ENCODE measurements around the gene SLC25A12. TPM values are rescaled to one million over a fixed set of nuclear protein-coding genes. Genes with fewer than 3 reads are reported as not detected.
"Not testable (repeated sequence)": the region's sequence is repeated elsewhere in the genome, so short reads cannot be mapped to it uniquely, and the experiment has no call there.

The SLC25A12 gene
- total RNA-seq, 1 experiment from 2014 or later = 23.6 TPM

DNA sequence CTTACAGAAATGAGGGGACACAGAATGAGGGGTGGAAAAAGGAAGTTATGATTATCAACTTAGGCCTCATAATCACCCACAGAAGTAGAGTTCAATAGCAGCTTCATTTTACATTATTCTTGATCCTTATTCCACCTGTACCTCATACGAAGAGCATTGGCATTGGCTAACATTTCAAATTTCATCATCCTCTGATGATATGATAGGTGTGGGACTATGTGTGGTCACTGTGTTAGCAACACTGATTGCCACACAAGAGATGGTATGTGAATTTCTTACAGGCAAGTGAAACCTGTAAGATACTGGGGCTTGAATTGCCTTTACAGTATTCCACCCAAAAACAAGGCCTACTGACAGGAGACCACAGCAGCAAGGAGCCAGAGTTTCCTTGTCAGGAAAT is 14.2 kb upstream of the SLC25A12 start:
- H3K36me3 ChIP-seq = no peaks in the 10 kb centered on the region
- no peak for DNase-seq
- no peaks in the 10 kb centered on the region for H3K27me3 ChIP-seq
- H3K4me3 ChIP-seq = no peak overlapping the region
- no peaks in the 10 kb centered on the region for H3K9me3 ChIP-seq (replicated peaks)
- no peaks in the 10 kb centered on the region for H3K4me1 ChIP-seq
- H3K27ac ChIP-seq = no peak overlapping the region

DNA sequence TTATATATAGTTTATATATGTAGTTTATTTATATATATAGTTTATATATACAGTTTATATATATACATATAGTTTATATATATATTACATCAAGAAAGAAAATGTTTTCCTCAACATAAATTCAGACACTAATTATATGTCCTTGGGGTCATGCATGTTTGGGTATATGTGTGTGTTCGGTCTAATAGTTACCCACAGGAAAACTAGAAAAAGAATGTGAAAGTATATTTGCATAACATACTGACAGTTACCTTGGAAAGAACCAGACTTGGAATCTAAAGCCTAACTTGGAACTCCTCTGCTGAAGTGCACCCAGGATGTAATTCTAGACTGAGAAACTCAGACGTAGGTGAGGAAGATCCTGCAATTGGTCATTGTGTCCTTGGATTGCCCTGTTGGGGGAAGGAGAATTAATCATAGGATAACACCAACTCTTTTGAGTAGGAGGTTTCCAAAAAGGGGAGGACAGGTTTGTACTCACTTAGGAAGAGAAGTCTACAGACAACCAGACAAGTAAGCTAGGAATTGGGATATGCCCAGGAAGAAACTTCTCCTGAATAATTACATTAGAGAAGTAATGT is 8.9 kb upstream of the SLC25A12 start:
- no peaks in the 10 kb centered on the region for H3K4me1 ChIP-seq
- H3K4me3 ChIP-seq = no peak overlapping the region
- H3K27me3 ChIP-seq = no peaks in the 10 kb centered on the region
- H3K9me3 ChIP-seq (replicated peaks) = peaks cover 3% of the 10 kb centered on the region
- H3K36me3 ChIP-seq = no peaks in the 10 kb centered on the region
- H3K27ac ChIP-seq = no peak overlapping the region
- DNase-seq = no peak

DNA sequence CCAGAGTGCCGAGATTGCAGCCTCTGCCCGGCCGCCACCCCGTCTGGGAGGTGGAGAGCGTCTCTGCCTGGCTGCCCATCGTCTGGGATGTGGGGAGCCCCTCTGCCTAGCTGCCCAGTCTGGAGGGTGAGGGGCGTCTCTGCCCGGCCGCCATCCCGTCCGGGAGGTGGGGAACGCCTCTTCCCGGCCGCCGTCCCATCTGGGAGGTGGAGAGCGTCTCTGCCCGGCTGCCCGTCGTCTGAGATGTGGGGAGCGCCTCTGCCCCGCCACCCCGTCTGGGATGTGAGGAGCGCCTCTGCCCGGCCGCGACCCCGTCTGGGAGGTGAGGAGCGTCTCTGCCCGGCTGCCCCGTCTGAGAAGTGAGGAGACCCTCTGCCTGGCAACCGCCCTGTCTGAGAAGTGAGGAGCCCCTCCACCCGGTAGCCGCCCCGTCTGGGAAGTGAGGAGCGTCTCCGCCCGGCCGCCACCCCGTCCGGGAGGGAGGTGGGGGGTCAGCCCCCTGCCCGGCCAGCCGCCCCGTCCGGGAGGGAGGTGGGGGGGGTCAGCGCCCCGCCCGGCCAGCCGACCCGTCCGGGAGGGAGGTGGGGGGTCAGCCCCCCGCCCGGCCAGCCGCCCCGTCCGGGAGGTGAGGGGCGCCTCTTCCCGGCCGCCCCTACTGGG is 5.7 kb upstream of the SLC25A12 start:
- H3K27ac ChIP-seq; DNase-seq; H3K36me3 ChIP-seq; H3K9me3 ChIP-seq (replicated peaks); H3K4me1 ChIP-seq; H3K4me3 ChIP-seq; H3K27me3 ChIP-seq: not testable (repeated sequence)

DNA sequence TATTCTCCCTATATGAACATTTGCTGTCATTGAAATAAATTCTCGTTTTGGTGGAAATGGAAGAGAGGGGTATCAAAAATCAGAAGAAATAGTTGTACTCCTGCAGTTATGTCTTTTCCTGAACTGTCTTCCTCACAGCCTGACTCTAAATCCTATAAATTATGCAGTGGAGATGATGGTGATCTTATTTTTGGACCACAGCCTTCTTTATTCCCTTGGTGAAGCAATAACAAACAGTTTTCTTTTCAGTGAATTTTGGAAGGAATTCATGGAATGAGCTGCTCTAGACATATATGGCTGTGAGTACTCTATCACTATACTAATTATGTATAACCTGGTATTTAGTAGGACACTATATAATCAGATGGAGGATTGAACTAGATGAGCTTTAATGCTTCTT is 1.7 kb upstream of the SLC25A12 start:
- Histone ChIP-seq H3K27me3 (no peaks in the 10 kb centered on the region), H3K36me3 (no peaks in the 10 kb centered on the region), H3K9me3 (replicated peaks) (peaks cover 3% of the 10 kb centered on the region), H3K27ac (no peak overlapping the region), H3K4me3 (no peak overlapping the region), H3K4me1 (no peaks in the 10 kb centered on the region; the same call in 1 of the 2 replicates)
- DNase-seq = no peak

DNA sequence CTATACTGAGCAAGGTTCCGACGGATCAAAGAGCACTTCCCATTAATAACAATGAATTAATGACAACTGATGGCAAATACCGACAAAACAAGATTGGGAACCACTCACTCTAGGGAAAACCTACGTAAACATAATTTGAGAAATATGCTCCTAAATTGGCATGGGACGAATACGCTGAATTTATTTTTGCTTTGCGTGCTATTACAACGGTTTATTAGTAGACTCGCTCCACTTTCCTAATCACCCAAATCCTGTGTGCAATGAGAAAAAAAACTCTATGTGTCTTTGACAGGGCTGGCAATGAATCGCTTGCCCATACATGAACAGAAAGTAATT is 536 bp upstream of the SLC25A12 start:
- no peaks in the 10 kb centered on the region for H3K27me3 ChIP-seq
- peak overlapping the region; percentile 49 for H3K27ac ChIP-seq
- H3K4me1 ChIP-seq = no peaks in the 10 kb centered on the region; the same call in 1 of the 2 replicates
- peaks cover 3% of the 10 kb centered on the region for H3K9me3 ChIP-seq (replicated peaks)
- H3K36me3 ChIP-seq = no peaks in the 10 kb centered on the region
- H3K4me3 ChIP-seq = peak overlapping the region; percentile 82
- no peak for DNase-seq

DNA sequence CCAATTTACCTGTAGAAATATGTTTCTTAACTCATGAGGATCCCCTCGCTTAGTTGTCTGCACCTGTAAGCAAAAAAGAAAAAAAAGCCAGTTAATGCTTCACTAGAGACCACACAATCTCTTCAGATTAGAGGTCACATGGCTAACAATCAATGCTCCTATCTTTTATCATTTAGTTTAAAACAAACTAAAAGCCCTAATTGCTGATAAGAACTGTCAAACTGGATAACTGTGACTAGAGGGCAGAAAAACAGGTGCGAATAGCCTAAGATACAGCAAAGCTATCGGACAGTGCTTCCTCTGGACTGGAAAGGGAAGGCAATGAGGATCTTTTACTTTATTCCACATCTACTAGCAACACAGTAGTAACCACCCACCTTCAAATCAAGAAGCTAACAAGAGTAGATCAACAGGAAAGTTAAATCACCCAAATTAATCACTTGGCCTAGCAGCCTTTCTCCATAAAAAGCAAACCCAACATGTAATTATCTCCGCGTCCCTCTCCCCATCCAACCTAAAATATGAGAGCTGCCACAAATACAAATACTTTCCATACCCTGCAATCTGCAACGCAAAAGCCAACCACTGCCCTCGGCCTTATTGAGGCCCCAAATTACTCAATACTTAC is 734 bp downstream of the SLC25A12 start:
- Histone ChIP-seq H3K9me3 (replicated peaks) (peaks cover under 1% of the 10 kb centered on the region; the same call in 1 of the 2 replicates), H3K27me3 (no peaks in the 10 kb centered on the region), H3K4me3 (peak overlapping the region; percentile 82), H3K27ac (peak overlapping the region; percentile 49; the same call in 1 of the 2 replicates), H3K4me1 (no peaks in the 10 kb centered on the region; the same call in 1 of the 2 replicates), H3K36me3 (no peaks in the 10 kb centered on the region)
- peak in 1 of 2 experiments; percentile 8 for DNase-seq

DNA sequence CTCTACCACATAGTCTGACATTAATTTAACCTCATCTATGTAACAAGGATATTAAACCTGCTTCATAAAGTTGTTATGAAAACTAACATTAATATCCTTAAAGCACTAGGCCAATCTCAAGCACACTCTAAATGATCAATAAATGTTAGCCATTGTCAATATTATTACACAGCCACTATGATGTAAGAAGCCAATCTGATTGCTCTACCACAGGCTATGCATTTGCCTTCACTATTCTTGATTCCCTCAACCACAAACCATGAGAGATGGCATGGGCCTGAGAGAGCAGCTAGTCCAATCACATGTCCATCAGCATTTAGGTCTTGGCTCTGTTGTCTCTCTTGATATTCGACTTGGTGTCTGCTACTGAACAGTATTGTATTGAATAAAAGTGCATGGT is 4.2 kb downstream of the SLC25A12 start:
- Histone ChIP-seq H3K27me3 (no peaks in the 10 kb centered on the region), H3K4me3 (no peak overlapping the region), H3K4me1 (no peaks in the 10 kb centered on the region; the same call in 1 of the 2 replicates), H3K27ac (no peak overlapping the region), H3K9me3 (replicated peaks) (no peaks in the 10 kb centered on the region), H3K36me3 (peaks cover 4% of the 10 kb centered on the region; the same call in 1 of the 2 replicates)
- no peak for DNase-seq

DNA sequence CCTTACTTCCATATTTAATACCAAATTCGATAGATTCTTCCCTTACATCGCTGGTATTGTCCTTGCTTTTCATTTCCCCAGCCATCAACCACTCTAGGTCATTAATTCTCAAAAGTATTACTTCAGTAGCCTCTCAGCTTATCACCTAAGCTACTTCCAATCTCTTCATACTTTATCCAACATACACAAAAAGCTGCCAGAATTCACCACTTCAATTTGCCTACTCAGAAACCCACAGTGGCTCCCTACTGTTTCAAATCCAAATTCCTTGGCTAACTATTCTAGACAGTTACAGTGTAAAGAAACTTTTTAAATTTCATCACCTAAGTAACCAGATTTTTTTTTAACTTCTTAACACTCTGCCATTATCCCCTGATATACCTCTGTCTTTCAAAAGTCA is 4.7 kb downstream of the SLC25A12 start:
- Histone ChIP-seq H3K9me3 (replicated peaks) (no peaks in the 10 kb centered on the region), H3K27ac (no peak overlapping the region), H3K4me1 (no peaks in the 10 kb centered on the region; the same call in 1 of the 2 replicates), H3K4me3 (no peak overlapping the region), H3K36me3 (peaks cover 4% of the 10 kb centered on the region; the same call in 1 of the 2 replicates), H3K27me3 (no peaks in the 10 kb centered on the region)
- no peak for DNase-seq

DNA sequence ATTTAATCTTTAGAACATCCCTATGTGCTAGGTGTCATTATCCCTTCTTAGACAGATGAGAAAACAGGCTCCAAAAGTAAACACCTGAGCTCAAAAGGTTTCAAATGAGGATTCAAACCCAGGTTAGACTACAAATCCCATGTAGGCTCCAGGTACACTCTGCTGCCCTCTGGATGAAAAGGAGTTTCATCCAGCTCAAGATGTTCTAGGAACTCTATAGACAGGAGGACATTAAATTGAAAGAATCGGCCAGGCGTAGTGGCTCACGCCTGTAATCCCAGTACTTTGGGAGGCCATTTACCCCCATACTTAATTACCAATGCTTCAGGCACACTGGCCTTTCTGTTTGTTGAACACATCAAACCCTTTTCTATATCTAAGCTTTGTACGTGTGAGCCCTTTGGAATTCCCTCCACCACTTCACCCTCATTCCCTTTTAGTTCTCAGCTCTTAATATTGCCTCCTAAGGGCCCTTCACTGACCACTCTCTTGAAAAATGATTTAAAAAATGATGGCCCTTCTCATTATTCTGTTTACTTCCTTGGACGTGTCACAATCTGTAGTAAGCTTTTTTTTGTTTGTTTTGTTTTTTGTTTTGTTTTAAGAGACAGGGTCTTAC is 10.7 kb downstream of the SLC25A12 start:
- Histone ChIP-seq H3K27me3 (no peaks in the 10 kb centered on the region), H3K36me3 (peaks cover 7% of the 10 kb centered on the region; the same call in 1 of the 2 replicates), H3K27ac (no peak overlapping the region), H3K9me3 (replicated peaks) (no peaks in the 10 kb centered on the region; the same call in 1 of the 2 replicates), H3K4me3 (no peak overlapping the region), H3K4me1 (no peaks in the 10 kb centered on the region; the same call in 1 of the 2 replicates)
- DNase-seq = no peak

DNA sequence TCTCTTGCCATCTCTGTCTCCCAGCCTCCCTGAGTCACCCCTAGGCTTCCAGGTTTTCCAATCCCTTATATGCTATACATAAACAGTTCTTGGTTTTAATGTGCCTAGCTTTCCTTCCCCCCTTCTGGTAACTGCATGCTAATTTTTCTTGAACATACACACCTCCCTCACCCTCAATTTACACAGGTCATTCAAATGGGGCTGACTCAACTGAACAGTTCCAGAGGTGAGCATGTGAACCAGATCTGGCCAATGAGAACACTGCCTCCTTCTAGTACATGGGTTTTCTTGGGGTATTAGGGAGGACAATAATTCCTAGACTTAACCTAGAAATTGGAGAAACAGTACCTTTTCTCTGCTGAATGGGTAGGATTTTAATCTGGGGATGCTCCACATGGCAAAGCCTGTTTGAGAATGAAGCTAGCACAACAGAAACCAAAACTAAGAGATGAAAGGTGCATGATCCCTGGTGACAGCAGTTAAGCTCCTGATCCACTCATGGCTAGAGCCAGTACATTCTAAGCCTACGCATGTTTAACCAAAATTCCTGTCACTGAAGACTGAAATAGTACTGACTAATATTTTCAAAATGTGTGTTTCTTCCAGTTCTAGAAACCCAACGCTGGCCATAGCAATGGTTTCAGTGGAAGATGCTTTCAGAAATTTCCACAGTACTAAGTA is 11.8 kb downstream of the SLC25A12 start:
- no peak overlapping the region for H3K27ac ChIP-seq
- H3K4me3 ChIP-seq = no peak overlapping the region
- H3K27me3 ChIP-seq = no peaks in the 10 kb centered on the region
- H3K36me3 ChIP-seq = peaks cover 11% of the 10 kb centered on the region; the same call in 1 of the 2 replicates
- H3K9me3 ChIP-seq (replicated peaks) = no peaks in the 10 kb centered on the region; the same call in 1 of the 2 replicates
- DNase-seq = no peak
- peaks cover 5% of the 10 kb centered on the region; the same call in 1 of the 2 replicates for H3K4me1 ChIP-seq

DNA sequence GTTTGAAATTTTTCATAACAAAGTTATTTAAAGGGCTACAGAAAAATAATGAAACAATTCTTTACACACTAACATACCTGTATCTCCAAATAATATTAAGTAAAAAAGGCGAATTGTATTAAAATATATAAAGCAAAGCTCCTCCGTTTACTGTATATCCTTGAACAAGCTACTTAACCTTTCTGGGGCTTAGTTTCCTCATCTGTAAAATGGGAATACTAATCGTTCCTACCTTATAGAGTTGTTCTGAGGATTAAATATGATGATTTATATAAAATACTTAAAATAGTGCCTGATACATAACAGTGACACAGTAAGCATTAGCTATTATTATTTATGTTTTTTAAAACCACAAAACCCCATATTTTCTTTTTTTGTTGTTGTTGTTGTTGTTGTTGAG is 13.3 kb downstream of the SLC25A12 start:
- H3K27me3 ChIP-seq = no peaks in the 10 kb centered on the region
- no peak overlapping the region for H3K4me3 ChIP-seq
- DNase-seq = no peak
- H3K4me1 ChIP-seq = peaks cover 5% of the 10 kb centered on the region; the same call in 1 of the 2 replicates
- H3K9me3 ChIP-seq (replicated peaks) = no peaks in the 10 kb centered on the region; the same call in 1 of the 2 replicates
- H3K36me3 ChIP-seq = 0 out of 2 replicates have a peak, but pooled peaks cover 7% of the 10 kb centered on the region
- no peak overlapping the region for H3K27ac ChIP-seq

DNA sequence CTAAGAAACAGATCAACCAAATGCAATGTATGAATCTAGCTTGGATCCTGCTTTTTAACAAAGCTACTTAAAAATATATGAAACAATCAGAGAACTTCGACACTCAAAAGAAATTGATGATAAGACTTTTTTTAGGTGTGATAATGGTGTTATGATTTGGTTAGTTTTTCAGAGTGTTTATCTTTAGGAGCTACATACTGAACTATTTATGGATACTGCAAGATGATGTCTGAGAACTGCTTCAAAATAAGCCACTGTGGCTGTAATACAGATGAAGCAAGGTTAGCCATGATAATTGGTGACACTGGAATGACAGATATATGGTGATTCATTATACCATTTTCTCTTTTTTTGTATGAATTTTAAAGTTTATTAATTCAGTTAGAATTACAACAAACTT is 14.2 kb downstream of the SLC25A12 start:
- H3K9me3 ChIP-seq (replicated peaks) = no peaks in the 10 kb centered on the region; the same call in 1 of the 2 replicates
- no peaks in the 10 kb centered on the region for H3K27me3 ChIP-seq
- DNase-seq = no peak
- H3K4me1 ChIP-seq = peaks cover 5% of the 10 kb centered on the region; the same call in 1 of the 2 replicates
- 0 out of 2 replicates have a peak, but pooled peaks cover 7% of the 10 kb centered on the region for H3K36me3 ChIP-seq
- no peak overlapping the region for H3K27ac ChIP-seq
- no peak overlapping the region for H3K4me3 ChIP-seq

DNA sequence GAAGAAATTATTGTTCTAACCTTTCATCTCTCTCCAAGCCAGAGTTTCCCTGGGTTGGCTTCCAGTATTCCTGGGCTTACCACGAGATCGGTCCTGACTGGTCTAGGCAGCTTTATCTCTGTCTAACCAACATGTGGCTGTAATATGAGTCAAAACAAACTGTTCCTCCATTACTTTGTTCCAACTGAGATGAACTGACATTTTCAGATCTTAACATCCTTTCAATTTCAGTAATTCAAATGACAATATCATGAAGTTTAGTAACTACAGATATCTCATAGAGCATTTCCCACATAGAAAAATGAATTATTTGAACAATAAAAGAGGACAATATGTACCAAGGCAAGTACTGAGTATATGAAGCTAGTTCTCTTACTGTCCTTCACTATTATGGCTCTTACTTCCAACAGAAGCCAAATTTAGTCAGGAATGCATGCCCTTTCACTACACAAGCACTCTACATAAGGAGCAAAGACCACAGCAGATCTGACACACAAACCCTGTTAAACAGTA is 15.5 kb downstream of the SLC25A12 start:
- no peak overlapping the region for H3K4me3 ChIP-seq

DNA sequence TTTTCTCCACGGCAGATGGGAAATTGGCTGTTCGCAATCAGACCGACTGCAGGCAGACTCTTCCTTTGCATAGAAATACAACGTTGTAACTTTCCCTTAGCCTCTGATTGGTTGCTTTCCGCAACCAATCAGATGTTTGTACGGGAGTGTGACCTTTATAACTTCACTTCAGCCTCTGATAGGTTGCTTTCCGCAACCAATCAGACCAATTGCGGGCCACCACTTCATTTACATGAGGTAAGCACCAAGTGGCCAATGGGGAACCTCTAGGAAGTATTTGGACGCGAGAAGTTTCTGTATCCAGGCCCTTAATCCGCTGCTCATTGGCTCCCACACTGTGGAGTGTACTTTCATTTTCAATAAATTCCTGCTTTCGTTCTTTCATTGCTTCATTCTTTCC is 19.1 kb downstream of the SLC25A12 start:
- peaks cover 5% of the 10 kb centered on the region; the same call in 1 of the 2 replicates for H3K4me1 ChIP-seq
- DNase-seq = no peak
- H3K9me3 ChIP-seq (replicated peaks) = 0 out of 2 replicates have a peak, but pooled peaks cover under 1% of the 10 kb centered on the region
- peaks cover 4% of the 10 kb centered on the region; the same call in 1 of the 2 replicates for H3K36me3 ChIP-seq
- no peaks in the 10 kb centered on the region for H3K27me3 ChIP-seq
- no peak overlapping the region for H3K27ac ChIP-seq
- no peak overlapping the region for H3K4me3 ChIP-seq

More for the DNA sequence above, 15.5 kb downstream of the SLC25A12 start:
- Histone ChIP-seq H3K36me3 (peaks cover 7% of the 10 kb centered on the region; the same call in 1 of the 2 replicates), H3K9me3 (replicated peaks) (no peaks in the 10 kb centered on the region; the same call in 1 of the 2 replicates), H3K4me1 (peaks cover 5% of the 10 kb centered on the region; the same call in 1 of the 2 replicates), H3K27ac (peak overlapping the region; percentile 23; the same call in 1 of the 2 replicates), H3K27me3 (no peaks in the 10 kb centered on the region)
- peak; percentile 27 to 44 for DNase-seq

Measured in SJCRH30 (cell line).